Nucleus accumbens (tissue), 56 donors: ENCODE results near the gene LMNB1.

Source experiments
- DNase-seq, 56 donors: peaks; one replicate each; lab custom pipeline; 2025; lab: John Stamatoyannopoulos, UW

The LMNB1 gene

DNA sequence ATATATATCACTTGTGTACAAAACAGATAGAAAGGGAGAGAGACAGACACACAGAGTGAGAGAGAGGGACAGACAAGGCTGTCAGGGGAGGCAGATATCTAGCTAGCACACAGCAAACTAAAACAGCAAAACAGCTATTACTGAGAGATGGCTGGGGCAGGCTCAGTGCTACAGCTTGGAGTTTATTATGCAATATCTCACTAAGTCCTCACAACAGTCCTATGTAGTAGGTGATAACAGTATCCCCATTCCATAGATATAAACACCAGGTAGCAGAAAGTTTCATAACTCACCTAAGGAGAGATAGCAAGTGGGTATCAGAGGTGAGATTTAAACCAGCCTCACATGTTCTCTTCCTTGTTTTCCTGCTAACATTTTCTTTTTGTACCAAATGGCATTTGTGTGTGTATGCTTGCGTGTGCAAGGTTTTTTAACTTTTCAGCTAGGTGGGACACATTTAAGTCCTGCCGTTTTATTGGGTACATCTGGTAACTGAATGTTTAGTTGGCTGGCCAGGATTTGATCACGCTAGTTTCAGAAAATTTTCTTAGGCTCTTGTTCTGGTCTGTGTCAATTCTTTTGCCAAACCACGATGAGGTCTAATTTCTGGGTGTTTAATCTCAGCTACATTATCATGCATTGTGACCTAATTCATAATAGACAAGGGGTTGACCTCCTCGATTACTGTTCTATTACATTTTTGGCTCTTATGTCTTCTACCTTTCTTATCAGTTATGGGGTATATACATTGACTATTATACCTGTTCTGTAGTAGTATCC lies 105.1 kb downstream of the LMNB1 start:
- DNase-seq: no peak

DNA sequence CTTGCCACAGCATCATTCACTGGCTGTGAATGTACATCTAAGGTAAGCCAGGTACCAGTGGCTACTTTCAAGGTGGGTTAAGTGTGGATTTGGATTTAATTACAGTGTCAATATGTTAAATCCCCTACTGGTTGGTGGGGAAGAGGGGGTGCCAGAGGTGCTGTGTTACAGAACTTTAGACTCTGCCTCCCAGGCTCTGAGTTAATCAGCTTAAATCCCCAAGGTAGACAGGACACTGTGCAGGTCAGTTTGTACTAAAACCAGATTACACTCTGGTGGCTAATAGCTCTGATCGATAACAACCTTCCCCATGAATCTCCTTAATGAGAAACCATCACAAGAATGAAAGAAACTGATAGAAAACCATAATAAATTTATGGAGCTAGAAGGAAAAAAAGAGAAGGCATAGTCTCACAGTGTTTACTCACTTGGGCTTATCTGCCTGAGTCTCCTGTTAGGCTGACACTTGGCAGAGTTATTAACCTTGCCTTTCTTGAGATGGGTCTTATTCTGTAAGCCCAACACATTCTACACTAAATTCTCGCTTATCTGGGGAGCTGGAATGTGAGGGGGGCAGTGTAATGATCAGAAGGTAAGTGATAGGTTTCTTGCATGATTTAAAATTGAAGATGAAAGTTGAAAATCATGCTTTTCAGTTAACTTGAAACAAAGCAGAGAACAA lies 106.8 kb downstream of the LMNB1 start:
- DNase-seq: no peak

DNA sequence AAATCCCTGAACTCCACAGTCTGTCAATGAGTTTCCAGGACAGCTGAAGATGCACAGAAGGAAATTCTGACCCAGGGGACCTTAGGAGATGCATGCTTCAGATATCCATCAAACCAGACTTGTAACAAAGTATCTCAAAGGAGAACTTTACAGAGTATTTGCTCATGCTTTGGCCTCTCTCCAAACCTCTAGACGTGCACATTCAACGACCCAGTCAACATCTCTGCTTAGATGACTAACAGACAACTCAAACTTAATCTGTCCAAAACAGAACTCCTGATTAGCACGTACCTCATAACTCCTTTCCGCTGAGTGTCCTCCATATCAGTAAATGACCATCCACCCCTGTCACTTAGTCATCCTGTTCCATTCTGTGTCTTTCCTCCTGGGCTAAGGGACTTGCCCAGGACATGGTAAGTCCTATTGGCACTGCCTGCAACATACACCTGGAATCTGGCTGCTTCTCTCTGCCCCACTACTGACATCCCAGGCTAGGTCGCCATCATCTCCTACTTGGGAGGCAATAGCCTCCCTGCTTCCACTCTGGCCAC lies 107.4 kb downstream of the LMNB1 start:
- no peak for DNase-seq
